ENCODE results near the gene SIK2. TPM values are rescaled to one million over a fixed set of nuclear protein-coding genes. Genes with fewer than 3 reads are reported as not detected.

SIK2 gene
- total RNA-seq, 1 donor from 2014 or later: 8.2 TPM

DNA sequence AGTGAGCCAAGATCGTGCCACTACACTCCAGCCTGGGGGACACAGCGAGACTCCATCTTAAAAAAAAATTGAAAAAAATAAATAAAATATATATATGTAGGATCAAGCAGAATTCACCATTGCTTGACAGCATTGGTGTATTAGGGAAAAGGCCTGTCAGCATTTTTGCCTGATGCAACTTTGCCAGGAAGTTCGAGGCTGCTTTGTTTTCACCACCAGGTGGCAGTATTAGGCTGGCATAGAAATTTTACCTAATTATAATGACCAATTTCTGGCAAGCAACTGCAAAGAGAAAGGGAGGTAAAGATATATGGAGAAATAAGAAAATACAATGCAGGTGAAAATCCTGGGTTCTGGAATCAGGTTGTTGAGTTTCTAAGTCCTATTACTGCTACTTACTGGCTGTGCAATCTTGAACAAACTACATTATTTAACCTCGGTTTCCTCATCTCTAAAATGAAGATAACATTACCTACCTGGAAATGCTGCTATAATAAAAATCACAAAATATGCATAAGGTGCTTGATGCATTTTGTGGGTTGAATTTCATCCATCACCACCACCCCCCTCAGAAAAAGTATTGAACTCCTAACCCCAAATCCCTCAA is 37.0 kb upstream of the SIK2 start:
- H3K9me3 ChIP-seq: no peaks in the 10 kb centered on the region
- no peak overlapping the region for H3K27ac ChIP-seq
- peaks cover 0 to 11% of the 10 kb centered on the region in 2 donors for H3K36me3 ChIP-seq
- H3K4me1 ChIP-seq: no peaks in the 10 kb centered on the region
- intact Hi-C loops (cut with DNase I): loop anchor here (1.0 to 5.0 kb wide), 3 partner anchors 37 to 276 kb away; partner anchors contain the start of gene SIK2
- TF ChIP-seq, protein P1, sequence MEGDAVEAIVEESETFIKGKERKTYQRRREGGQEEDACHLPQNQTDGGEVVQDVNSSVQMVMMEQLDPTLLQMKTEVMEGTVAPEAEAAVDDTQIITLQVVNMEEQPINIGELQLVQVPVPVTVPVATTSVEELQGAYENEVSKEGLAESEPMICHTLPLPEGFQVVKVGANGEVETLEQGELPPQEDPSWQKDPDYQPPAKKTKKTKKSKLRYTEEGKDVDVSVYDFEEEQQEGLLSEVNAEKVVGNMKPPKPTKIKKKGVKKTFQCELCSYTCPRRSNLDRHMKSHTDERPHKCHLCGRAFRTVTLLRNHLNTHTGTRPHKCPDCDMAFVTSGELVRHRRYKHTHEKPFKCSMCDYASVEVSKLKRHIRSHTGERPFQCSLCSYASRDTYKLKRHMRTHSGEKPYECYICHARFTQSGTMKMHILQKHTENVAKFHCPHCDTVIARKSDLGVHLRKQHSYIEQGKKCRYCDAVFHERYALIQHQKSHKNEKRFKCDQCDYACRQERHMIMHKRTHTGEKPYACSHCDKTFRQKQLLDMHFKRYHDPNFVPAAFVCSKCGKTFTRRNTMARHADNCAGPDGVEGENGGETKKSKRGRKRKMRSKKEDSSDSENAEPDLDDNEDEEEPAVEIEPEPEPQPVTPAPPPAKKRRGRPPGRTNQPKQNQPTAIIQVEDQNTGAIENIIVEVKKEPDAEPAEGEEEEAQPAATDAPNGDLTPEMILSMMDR (IDR thresholded peaks at IDR 0.05): peak; percentile 70 to 92 (median 90)
- DNase-seq (ENCODE audit: low spot score in 2 of 2): peak in 1 of 2 donors; percentile 85
- H3K27me3 ChIP-seq: no peaks in the 10 kb centered on the region
- no peak overlapping the region for H3K4me3 ChIP-seq

- intact Hi-C loops (cut with DNase I): loop anchor here (5.0 kb wide), 1 partner anchor 36 kb away; the partner anchor contains the start of gene SIK2
- no peak for DNase-seq (ENCODE audit: low spot score in 2 of 2)
- H3K4me1 ChIP-seq: no peaks in the 10 kb centered on the region
- H3K9me3 ChIP-seq: no peaks in the 10 kb centered on the region
- H3K4me3 ChIP-seq: no peak overlapping the region
- no peaks in the 10 kb centered on the region for H3K36me3 ChIP-seq
- H3K27me3 ChIP-seq: no peaks in the 10 kb centered on the region
- H3K27ac ChIP-seq: no peak overlapping the region
- TF ChIP-seq, protein P1 (IDR thresholded peaks at IDR 0.05): no peak
Measured at GRCh38 chr11:111566324-111566723, 35.9 kb upstream of the SIK2 start.

GRCh38 chr11:111569476-111569875 is 32.8 kb upstream of the SIK2 start:
- intact Hi-C loops (cut with DNase I): loop anchor here (5.0 kb wide), 1 partner anchor 33 kb away; the partner anchor contains the start of gene SIK2
- Histone ChIP-seq H3K4me3 (no peak overlapping the region), H3K27ac (no peak overlapping the region), H3K4me1 (peaks cover 0 to 7% of the 10 kb centered on the region in 2 donors), H3K9me3 (no peaks in the 10 kb centered on the region), H3K36me3 (no peaks in the 10 kb centered on the region), H3K27me3 (no peaks in the 10 kb centered on the region)
- TF ChIP-seq, protein P1 (IDR thresholded peaks at IDR 0.05): no peak
- DNase-seq (ENCODE audit: low spot score in 2 of 2): no peak

GRCh38 chr11:111570796-111571195 is 31.5 kb upstream of the SIK2 start:
- intact Hi-C loops (cut with DNase I): no loop called here
- H3K27ac ChIP-seq: no peak overlapping the region
- H3K9me3 ChIP-seq: no peaks in the 10 kb centered on the region
- TF ChIP-seq, protein P1 (IDR thresholded peaks at IDR 0.05): no peak
- no peak for DNase-seq (ENCODE audit: low spot score in 2 of 2)
- peaks cover 0 to 7% of the 10 kb centered on the region in 2 donors for H3K4me1 ChIP-seq
- H3K36me3 ChIP-seq: no peaks in the 10 kb centered on the region
- H3K4me3 ChIP-seq: no peak overlapping the region
- no peaks in the 10 kb centered on the region for H3K27me3 ChIP-seq

DNA sequence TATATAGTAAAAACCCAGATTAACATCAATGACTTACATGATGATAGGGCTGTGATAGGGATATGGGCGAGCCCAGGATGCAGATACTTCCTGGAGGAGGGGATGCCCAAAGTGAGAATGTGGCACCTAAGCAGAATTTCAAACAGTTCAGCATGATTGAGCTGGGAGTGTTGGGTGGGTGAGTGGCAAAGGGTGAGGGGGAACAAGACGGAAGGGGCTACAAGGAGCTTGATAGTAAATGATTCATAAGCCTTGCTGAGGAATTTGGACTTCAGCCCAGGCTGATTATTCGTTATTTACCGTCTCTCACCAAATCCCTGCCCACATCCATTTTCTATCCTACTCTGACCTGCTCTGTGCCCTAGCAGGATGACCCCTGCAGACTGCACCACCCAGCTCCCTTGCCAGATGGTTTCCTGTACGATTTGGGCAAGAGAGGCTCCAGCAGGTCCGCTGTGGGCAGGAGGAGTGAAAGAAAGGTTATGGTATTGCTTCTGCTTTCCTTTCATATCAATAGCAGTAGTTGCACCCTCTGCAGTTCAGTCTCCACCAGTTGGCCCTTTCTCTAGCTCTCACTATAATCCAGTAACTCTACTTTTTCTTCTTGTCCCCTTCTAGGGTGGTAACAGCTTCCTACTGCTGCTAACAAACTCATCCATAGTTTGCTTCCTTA is 30.3 kb upstream of the SIK2 start:
- TF ChIP-seq, protein P1 (IDR thresholded peaks at IDR 0.05): no peak
- Histone ChIP-seq H3K27me3 (no peaks in the 10 kb centered on the region), H3K36me3 (no peaks in the 10 kb centered on the region), H3K4me1 (peaks cover 0 to 7% of the 10 kb centered on the region in 2 donors), H3K9me3 (no peaks in the 10 kb centered on the region), H3K27ac (no peak overlapping the region), H3K4me3 (no peak overlapping the region)
- no peak for DNase-seq (ENCODE audit: low spot score in 2 of 2)
- intact Hi-C loops (cut with DNase I): no loop called here

Data from ascending aorta (tissue), 2 donors.